NCI-H526 (cell line): ENCODE data around the gene ELSPBP1.
"Not testable (repeated sequence)": the region's sequence is repeated elsewhere in the genome, so short reads cannot be mapped to it uniquely, and the experiment has no call there.

Source experiments
- DNase-seq, 2 experiments: peaks; one replicate each; lab custom pipeline; 2025; lab: John Stamatoyannopoulos, UW

Gene ELSPBP1

DNA sequence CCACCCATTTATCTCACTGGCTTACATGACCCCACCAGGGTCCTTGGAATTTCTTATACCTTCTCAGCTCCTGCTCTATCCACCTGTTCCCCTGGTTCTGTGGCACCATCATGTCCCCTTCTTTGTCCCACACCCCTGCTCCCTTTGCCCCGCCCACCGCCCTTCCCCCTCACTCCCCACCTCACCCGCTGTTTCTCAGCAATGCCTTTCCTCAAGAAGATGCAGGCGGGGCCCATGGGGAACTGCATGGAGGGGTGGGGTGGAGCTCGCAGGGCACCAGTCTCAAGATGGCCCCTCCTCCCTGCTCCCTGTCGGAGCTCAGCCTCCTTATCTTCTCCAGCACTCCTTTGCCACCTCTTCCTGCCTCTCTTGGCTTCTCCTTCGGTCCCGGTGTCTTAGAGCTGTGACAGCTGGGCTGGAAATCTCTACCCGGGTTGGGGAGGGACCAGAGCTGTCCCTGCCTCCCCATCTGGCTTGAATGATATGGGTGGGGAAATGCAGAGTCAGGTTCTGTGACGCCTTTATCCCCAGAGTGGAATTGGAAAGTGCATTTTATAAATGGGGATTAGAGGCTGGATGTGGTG lies 49.3 kb downstream of the ELSPBP1 start, which contains the start of gene CABP5:
Gene CABP5, minus strand, starts transcription at position 405 of the 584 bp plus-strand sequence. Its CDS starts 157 bp downstream, at position 248.
- DNase-seq, result no peak

DNA sequence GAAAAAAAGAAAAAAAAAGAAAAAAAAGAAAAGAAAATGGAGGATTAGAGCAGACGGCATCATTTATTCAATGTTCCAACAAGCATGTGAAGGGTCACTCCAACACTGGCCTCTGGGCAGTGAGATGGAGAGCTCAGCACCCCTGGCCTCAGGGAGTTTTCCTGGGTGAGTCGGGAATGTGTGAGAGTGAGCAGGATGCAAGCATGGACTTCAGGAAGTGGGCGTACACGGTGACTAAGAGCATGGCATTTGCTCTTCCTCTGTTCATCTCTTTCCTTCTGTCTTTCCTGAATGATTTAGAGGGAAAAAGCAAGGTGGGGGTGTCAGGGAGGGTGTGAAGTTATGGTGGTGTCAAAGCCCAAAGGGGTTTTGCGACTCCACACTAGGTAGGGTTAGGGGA lies 50.1 kb downstream of the ELSPBP1 start:
- DNase-seq, result no peak

DNA sequence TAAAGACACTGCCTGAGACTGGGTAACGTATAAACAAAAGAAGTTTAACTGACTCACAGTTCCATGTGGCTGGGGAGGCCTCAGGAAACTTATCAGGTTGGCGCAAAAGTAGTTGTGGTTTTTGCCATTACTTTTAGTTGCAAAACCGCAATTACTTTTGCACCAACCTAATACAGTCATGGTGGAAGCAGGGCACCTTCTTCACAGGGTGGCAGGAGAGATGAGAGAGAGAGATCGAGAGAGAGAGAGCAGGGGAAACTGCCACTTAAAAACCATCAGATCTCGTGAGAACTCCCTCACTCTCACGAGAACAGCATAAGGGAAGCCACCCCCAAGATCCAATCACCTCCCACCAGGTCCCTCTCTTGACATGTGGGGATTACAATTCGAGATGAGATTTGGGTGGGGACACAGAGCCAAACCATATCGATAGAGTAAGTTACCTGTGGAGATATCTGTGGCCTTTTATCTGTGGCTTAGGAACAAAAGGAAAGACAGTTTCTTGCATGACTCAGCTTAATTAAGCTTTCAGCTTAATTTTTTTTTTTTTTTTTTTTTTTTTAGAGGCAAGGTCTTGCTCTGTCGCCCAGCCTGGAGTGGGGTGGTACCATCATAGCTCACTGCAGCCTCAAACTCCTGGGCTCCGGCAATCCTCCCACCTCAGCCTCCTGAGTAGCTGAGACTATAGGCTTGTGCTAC lies 57.1 kb downstream of the ELSPBP1 start:
- DNase-seq, result no peak

DNA sequence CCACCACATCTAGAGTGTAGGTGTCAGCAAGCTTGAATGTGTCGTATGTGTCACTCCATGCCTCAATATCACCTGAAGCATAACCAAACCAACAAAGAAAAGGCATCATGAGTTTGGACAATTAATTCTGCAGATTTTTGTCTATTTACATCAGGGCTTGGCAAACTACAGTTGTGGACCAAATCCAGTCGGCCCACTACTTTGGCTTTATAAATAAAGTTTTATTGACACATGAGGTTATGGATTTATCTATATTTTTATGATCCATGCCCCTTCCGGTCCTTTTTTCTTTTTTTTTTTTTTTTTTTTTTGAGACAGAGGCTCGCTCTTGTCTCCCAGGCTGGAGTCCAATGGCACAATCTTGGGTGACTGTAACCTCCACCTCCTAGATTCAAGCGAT lies 58.6 kb downstream of the ELSPBP1 start:
- DNase-seq, result no peak

DNA sequence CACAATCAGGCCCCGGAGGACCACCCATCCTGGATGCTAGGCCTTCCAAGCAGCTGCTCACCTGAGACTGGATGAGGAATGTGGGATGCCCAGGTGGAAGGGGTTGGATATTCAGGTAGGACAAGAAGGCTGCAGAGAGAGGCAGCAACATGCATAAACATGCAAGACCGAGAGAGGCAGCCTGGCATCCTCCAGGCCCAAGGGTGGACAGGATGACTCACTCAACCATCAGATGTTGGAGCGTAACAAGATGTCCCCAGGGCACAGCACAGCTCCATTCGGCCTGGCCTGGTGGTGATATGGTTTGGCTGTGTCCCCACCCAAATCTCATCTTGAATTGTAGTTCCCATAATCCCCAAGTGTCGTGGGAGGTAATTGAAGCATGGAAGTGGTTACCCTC lies 59.4 kb downstream of the ELSPBP1 start:
- no peak for DNase-seq

DNA sequence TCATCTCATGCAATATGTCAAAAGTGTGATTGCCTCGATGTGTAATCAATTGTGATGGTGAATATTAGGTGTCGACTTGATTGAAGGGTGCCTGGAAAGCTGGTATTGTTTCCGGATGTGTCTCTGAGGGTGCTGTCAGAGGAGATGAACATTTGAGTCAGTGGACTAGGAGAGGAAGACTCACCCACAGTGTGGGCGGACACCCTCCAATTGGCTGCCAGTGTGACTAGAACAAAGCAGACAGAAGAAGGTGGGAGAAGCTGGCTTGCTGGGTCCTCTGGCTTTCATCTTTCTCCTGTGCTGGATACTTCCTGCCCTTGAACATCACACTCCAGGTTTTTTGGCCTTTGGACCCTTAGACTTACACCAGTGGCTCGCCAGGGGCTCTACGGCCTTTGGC lies 64.9 kb downstream of the ELSPBP1 start:
- no peak for DNase-seq

DNA sequence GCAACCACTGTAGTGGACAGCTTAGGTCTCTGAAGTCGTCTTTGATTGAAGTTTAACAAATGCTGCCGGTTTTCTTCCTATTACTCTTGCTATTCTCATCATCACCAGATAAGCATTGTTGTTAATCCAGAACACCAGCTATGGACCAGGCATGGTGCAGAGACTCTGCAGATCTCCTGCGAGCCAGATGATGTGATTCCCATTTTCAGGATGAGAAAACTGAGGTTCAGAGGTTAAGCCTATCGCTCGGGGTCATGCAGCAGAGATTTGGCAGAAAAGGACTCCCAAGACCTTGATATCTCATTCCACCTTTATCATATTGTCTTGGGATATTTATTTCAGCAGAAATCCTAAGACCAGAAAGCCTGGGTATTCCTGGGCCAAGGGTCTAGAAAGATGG lies 65.9 kb downstream of the ELSPBP1 start:
- DNase-seq, result no peak

DNA sequence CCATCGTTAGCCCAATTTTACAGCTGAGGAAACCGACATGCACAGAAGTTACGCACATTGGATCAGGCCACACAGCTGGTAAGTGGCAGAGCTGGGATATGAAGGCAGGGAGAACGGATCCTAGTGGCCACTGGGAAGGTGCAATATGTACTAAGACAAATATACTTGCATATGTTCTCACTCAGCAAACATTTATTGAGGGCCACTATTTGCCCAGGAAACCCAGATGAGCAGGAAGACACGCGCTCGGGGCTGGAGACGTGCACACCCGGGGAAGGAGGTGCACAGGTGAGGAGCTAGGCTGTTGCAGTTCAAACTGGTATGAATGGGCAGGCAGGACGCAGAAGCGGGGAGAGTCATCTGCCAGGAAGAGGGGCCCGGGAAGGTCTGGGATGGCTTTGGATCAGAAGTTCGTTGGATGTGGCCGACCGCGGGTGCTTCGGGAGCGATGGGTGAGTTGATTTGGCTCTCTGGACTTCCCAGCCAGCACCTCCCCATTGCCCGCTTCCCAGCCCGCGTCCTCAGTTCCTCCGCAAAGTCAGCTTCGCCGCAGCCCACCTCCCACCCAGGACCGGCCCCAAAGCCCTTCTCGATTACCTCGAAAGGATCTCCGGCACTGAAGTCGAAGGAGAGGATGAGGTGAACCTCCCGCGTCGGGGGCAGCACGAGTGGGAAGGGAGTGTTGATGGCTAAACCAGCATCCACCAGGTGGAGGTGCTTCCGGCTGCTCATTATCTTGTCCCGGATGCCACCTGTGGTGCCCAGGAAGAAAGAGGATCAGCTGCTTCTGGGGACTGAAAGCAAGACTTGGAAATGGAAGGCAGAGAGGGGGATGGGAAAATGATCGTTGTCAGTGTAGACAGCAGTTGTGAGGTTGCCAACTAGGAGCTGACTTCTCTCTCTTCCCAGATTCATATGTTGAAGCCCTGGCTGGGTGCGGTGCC lies 67.2 kb downstream of the ELSPBP1 start:
- DNase-seq, result no peak

DNA sequence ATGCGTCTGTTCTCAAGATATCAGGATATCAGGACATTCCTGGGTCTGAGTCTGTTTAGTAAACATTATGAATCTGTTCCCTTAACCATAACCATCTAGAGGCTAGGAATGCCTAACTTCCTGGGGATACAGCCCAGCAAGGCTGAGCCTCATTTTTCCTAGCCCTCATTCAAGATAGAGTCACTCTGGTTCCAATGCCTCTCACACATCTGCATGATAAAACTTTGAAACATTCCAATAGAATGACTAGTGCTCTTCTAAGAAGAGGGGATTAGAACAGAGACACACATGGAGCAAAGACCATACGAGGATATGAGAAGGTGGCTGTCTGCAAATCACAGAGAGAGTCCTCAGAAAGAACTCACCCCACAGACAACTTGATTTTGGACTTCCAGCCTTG lies 70.1 kb downstream of the ELSPBP1 start:
- DNase-seq, result no peak

DNA sequence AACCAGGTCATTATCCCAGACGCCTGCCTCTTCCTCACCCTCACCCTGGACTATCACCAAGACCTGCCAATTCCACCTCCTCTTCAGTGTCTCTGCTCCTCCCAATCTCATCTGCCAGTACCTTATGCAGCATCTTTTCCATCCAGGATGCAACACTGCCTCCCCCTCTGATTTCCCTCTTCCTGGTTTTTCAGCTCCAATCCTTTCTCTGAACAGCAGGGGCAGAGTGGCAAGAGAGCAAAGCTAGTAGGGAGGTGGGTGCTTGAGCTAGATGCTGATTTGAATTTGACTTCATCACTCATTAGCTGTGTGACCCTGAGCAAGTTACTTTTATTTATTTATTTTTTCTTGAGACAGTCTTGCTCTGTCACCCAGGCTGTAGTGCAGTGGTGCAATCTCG lies 75.0 kb downstream of the ELSPBP1 start:
- DNase-seq, result no peak

DNA sequence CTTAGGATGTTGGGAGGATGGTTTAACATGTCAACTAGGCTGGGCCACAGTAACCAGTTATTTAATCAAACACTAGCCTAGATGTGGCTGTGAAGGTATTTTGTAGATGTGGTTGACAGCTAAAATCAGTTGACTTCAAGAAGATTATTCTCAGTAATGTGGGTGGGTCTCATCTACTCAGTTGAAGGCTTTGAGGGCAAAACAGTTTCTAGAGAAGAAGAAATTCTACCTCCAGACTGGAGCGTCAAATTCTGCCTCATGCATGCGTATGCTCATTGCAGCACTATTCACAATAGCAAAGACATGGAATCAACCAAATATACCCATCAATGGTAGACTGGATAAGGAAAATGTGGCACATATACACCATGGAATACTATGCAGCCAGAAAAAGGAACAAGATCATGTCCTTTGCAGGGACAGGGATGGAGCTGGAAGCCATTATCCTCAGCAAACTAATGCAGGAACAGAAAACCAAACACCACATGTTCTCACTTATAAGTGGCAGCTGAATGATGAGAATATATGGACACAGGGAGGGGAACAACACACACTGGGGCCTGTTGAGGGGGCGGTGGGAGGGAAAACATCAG lies 75.8 kb downstream of the ELSPBP1 start:
- not testable (repeated sequence) for DNase-seq
